K562 (cell line): ENCODE measurements around the gene RNASE8. TPM values are rescaled to one million over a fixed set of nuclear protein-coding genes. Genes with fewer than 3 reads are reported as not detected.

ENCODE experiments used
- CBX5 ChIP-seq: IDR thresholded peaks from 2 replicates; pipeline ENCODE4 v1.6.1; 2014; ENCODE audit warnings: low read depth, borderline replicate concordance
- CHCHD3 ChIP-seq: fragments of 250-450 bp; sonication (Bioruptor Pico); IDR thresholded peaks from 2 replicates; pipeline ENCODE4 v2.1.2; 2022; ENCODE audit warnings: mild to moderate bottlenecking
- CUX1 ChIP-seq: fragments of 200-800 bp; sonication (Bioruptor generic); IDR thresholded peaks from 2 replicates; pipeline ENCODE4 v1.6.1; 2016; ENCODE audit warnings: missing genetic modification characterization, missing compliant biosample characterization
- FOXM1 ChIP-seq, 2 experiments: fragments of 450-650 bp in 1 of 2; sonication (generic) in 1 of 2; formaldehyde crosslinking in 1 of 2; IDR thresholded peaks; 2 replicates each; pipeline versions ENCODE4 v1.6.1 to v1.9.0; 2017 to 2022; ENCODE audit warnings: low read depth in 2 of 2, mild to moderate bottlenecking in 2 of 2, missing genetic modification reagents in 1 of 2, moderate library complexity in 1 of 2
- GTF2A2 ChIP-seq: IDR thresholded peaks from 2 replicates; pipeline ENCODE4 v1.6.1; 2016; ENCODE audit warnings: mild to moderate bottlenecking, missing genetic modification characterization, missing compliant biosample characterization
- JUNB ChIP-seq: fragments of 450-650 bp; formaldehyde crosslinking; conservative IDR thresholded peaks from 2 replicates; pipeline ENCODE4 v1.4.0; 2020; ENCODE audit warnings: mild to moderate bottlenecking
- LCOR ChIP-seq: sonication (generic); formaldehyde crosslinking; IDR thresholded peaks from 2 replicates; pipeline ENCODE4 v1.8.0; 2022; ENCODE audit warnings: mild to moderate bottlenecking, missing genetic modification reagents
- NFXL1 ChIP-seq: fragments of 450-650 bp; formaldehyde crosslinking; IDR thresholded peaks from 2 replicates; pipeline ENCODE4 v1.4.0; 2021; ENCODE audit warnings: mild to moderate bottlenecking
- NR2C2 ChIP-seq, 2 experiments: fragments of 200-800 bp in 1 of 2; sonication (Bioruptor generic) in 1 of 2; sonication (generic) in 1 of 2; formaldehyde crosslinking in 1 of 2; IDR thresholded peaks; 2 replicates each; pipeline versions ENCODE4 v1.6.1 to v1.8.0; 2016 to 2022; ENCODE audit warnings: mild to moderate bottlenecking in 1 of 2, missing compliant biosample characterization in 1 of 2, missing genetic modification characterization in 1 of 2, missing genetic modification reagents in 1 of 2
- SAP30 ChIP-seq: fragments of 200-600 bp; sonication (generic); IDR thresholded peaks from 2 replicates; pipeline ENCODE4 v1.6.1; 2012; ENCODE audit warnings: borderline replicate concordance, low read depth, mild to moderate bottlenecking, moderate library complexity, low read length, control low read depth, inconsistent platforms; ENCODE audit not compliant: insufficient read depth, poor library complexity, severe bottlenecking
- SP2 ChIP-seq: IDR thresholded peaks from 2 replicates; pipeline ENCODE4 v1.6.1; 2011; ENCODE audit warnings: mild to moderate bottlenecking, low read depth, low read length, moderate library complexity; ENCODE audit not compliant: poor library complexity, severe bottlenecking; ENCODE audit errors: extremely low read depth
- SRSF1 ChIP-seq: fragments of 200-400 bp; formaldehyde crosslinking; IDR thresholded peaks from 2 replicates; pipeline ENCODE4 v1.6.1; 2017; ENCODE audit warnings: mild to moderate bottlenecking, low read depth, low read length, moderate library complexity
- TOE1 ChIP-seq, 2 experiments: fragments of 450-650 bp in 1 of 2; sonication (generic) in 1 of 2; formaldehyde crosslinking in 1 of 2; IDR thresholded peaks; 2 replicates each; pipeline versions ENCODE4 v1.7.1 to v1.8.0; 2016 to 2022; ENCODE audit warnings: borderline replicate concordance in 2 of 2, mild to moderate bottlenecking in 2 of 2, antibody characterized with exemption in 1 of 2, inconsistent platforms in 1 of 2, low read depth in 1 of 2, missing genetic modification reagents in 1 of 2, moderate library complexity in 1 of 2
- ZBTB34 ChIP-seq: fragments of 250-450 bp; sonication (Bioruptor Pico); IDR thresholded peaks from 2 replicates; pipeline ENCODE4 v1.8.0; 2021; ENCODE audit warnings: mild to moderate bottlenecking, moderate library complexity
- ZNF133 ChIP-seq: fragments of 250-450 bp; sonication (Bioruptor Pico); IDR thresholded peaks from 2 replicates; pipeline ENCODE4 v1.4.0; 2020; ENCODE audit warnings: mild to moderate bottlenecking
- ZNF224 ChIP-seq: sonication (generic); formaldehyde crosslinking; IDR thresholded peaks from 2 replicates; pipeline ENCODE4 v1.8.0; 2022; ENCODE audit warnings: mild to moderate bottlenecking, missing genetic modification reagents
- ZNF277 ChIP-seq: fragments of 250-450 bp; sonication (Bioruptor Pico); IDR thresholded peaks from 2 replicates; pipeline ENCODE4 v1.8.0; 2022; ENCODE audit warnings: inconsistent platforms, mild to moderate bottlenecking, moderate library complexity, borderline replicate concordance
- ZNF384 ChIP-seq: IDR thresholded peaks from 2 replicates; pipeline ENCODE4 v1.6.1; 2012; ENCODE audit warnings: low read depth, low read length, improper control_type of control experiment
- polyA plus RNA-seq, 8 experiments: library from polyadenylated mRNA; depleted of rRNA in 4 of 8; stranded (reverse) in 5 of 8; unstranded in 3 of 8; fragments of >200 nt; fragmentation: Nextera tagmentation in 2 of 8; fragmentation: Illumina TruSeq in 1 of 8; extraction: Ambion mirVana in 2 of 8; extraction: Trizol in 1 of 8; gene quantifications; 2 replicates each; pipeline versions ENCODE4 v1.2.1 to v1.2.3, GENCODE V29; 2011 to 2014; ENCODE audit warnings: inconsistent platforms in 1 of 8, missing spikeins in 1 of 8
- total RNA-seq, 7 experiments: library from RNA; depleted of rRNA in 6 of 7; stranded (reverse); fragments of >200 nt in 6 of 7; fragmentation: Illumina TruSeq in 2 of 7; extraction: Trizol in 2 of 7; gene quantifications; 2 replicates each; pipeline versions ENCODE4 v1.2.1 to v1.2.3, GENCODE V29; 2011 to 2021; ENCODE audit warnings: low replicate concordance in 1 of 7

RNASE8 gene
- total and polyA plus RNA-seq, 9 of the 15 experiments (the other 6 are each of a cell fraction or from before 2014, with no cell fraction given), result not detected

- TF ChIP-seq ZNF277 (CRISPR knock-in tag) (no peak), SRSF1 (no peak), ZNF133 (CRISPR knock-in tag) (no peak), GTF2A2 (tag) (no peak), CHCHD3 (no peak), CBX5 (no peak), ZNF224 (no peak), LCOR (peak; percentile 50; the same call in 1 of the 2 replicates), NR2C2 (CRISPR knock-in tag; IDR thresholded peaks at IDR 0.05) (peak; percentile 87), NR2C2 (tag; IDR thresholded peaks at IDR 0.05) (peak; percentile 98), CUX1 (CRISPR knock-in tag) (no peak), FOXM1 (IDR thresholded peaks at IDR 0.05; ENCODE audit: low read depth) (0 out of 2 replicates have a peak, but pooled peaks have one; percentile 29), FOXM1 (CRISPR knock-in tag; IDR thresholded peaks at IDR 0.05; ENCODE audit: low read depth) (0 out of 2 replicates have a peak, but pooled peaks have one; percentile 48), ZBTB34 (CRISPR knock-in tag) (no peak), SP2 (no peak), NFXL1 (CRISPR knock-in tag) (no peak), TOE1 (IDR thresholded peaks at IDR 0.05; ENCODE audit: borderline replicate concordance) (peak; percentile 99), TOE1 (CRISPR knock-in tag; IDR thresholded peaks at IDR 0.05; ENCODE audit: borderline replicate concordance, low read depth) (no peak), SAP30 (no peak), JUNB (CRISPR knock-in tag) (peak; percentile 63), ZNF384 (no peak)
Measured at GRCh38 chr14:21103710-21104447, 46.3 kb downstream of the RNASE8 start (continued).
